ENCODE results near the gene RTN4R. TPM values are rescaled to one million over a fixed set of nuclear protein-coding genes. Genes with fewer than 3 reads are reported as not detected.
A peak's percentile ranks its signal among the peaks of the same experiment; 100 is the strongest.
"Not testable (repeated sequence)": the region's sequence is repeated elsewhere in the genome, so short reads cannot be mapped to it uniquely, and the experiment has no call there.

RTN4R gene
- 0.43 TPM for total RNA-seq

DNA sequence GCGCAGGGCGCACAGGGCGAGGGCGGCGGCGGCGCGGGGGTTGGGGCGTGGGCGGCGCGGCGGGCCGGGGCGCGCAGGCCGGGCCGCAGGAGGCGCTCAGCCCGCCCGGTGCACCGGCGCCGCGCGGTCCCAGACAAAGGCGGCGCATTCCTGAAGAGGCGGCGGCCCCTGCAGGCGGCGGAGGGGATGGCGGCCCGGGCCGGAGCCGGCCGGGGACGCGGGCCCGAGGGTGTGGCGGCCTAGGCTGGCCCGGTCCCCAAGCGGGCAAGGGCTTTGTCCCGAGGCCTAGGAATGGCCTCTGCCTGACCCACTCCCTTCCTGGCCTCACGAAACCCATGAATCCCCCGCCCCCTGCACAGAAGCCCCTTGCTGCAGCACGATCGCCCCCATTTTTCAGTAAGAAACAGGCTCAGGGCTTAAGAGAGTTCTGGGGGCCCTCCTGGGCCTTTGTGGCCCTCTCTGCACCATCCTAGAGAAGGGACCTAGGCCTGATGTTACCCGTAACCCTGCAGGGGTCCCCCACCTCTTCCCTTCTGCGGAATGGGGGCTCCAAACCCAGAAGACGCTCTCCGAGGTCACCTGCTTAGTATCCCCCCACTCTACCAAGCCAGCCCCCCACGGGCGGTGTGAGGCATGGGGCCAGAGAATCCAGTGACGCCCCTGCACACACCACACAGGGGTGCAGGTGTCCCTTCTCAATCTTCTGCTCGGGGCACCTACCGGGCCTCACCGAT, at the start of gene RTN4R:
RTN4R (minus strand) TSS at position 40 of the 734 bp plus-strand sequence. CDS start 226 bp downstream, outside the sequence.
- intact Hi-C loops (cut with DNase I) = loop anchor here (1.0 to 5.0 kb wide), 3 partner anchors 17 to 111 kb away; no protein-coding TSS in a partner anchor
- H3K27me3 ChIP-seq = no peaks in the 10 kb centered on the region
- TF ChIP-seq, protein P1, sequence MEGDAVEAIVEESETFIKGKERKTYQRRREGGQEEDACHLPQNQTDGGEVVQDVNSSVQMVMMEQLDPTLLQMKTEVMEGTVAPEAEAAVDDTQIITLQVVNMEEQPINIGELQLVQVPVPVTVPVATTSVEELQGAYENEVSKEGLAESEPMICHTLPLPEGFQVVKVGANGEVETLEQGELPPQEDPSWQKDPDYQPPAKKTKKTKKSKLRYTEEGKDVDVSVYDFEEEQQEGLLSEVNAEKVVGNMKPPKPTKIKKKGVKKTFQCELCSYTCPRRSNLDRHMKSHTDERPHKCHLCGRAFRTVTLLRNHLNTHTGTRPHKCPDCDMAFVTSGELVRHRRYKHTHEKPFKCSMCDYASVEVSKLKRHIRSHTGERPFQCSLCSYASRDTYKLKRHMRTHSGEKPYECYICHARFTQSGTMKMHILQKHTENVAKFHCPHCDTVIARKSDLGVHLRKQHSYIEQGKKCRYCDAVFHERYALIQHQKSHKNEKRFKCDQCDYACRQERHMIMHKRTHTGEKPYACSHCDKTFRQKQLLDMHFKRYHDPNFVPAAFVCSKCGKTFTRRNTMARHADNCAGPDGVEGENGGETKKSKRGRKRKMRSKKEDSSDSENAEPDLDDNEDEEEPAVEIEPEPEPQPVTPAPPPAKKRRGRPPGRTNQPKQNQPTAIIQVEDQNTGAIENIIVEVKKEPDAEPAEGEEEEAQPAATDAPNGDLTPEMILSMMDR (IDR thresholded peaks at IDR 0.05) = peak; percentile 47 to 90 (median 62)
- no peaks in the 10 kb centered on the region for H3K36me3 ChIP-seq
- DNase-seq (ENCODE audit: low spot score in 2 of 2) = peak in 1 of 2 donors; percentile 72
- H3K27ac ChIP-seq = no peak within 1 kb of the TSS
- H3K4me1 ChIP-seq = peaks cover 10 to 11% of the 10 kb centered on the region in 2 donors
- H3K9me3 ChIP-seq = no peaks in the 10 kb centered on the region
- peak within 1 kb of the TSS; percentile 68 to 75 for H3K4me3 ChIP-seq

GRCh38 chr22:20317402-20318042, 49.4 kb upstream of the RTN4R start:
- H3K27ac ChIP-seq; H3K9me3 ChIP-seq; H3K27me3 ChIP-seq; intact Hi-C loops (cut with DNase I); H3K4me3 ChIP-seq: not testable (repeated sequence)
- Histone ChIP-seq H3K4me1 (peaks cover 0 to 26% of the 10 kb centered on the region in 2 donors), H3K36me3 (peaks cover 0 to 14% of the 10 kb centered on the region in 2 donors)
- TF ChIP-seq, protein P1 (IDR thresholded peaks at IDR 0.05) = peak in 2 of 3 experiments; percentile 35 to 49
- peak in 1 of 2 donors; percentile 48 for DNase-seq (ENCODE audit: low spot score in 2 of 2)

DNA sequence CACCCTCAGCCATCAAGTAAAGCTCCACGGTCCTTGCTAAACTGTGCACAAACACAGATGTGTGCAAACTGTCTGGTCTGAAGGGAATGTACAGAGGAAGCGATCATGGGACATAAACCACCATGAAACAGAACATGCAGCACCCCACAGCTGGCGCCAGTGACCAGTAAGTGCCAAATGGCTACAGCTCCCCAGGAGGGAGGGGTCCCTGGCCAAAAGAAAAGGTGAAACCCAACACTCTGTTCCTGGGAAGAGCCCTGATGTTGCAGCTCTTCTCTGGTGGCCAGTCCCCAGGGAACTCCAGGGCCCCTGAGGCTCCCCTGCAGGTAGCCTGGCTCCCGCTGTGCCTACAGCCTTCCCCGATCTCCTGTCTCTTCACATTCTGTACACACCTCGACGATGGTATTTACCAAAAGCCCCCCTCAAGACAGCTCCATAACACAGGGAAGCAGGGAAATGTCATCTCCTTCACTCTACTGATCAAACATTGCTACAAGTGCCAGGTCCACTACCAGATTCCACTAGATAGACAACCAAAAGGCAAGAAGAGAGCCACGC, 48.8 kb upstream of the RTN4R start:
- intact Hi-C loops (cut with DNase I) = no loop called here
- H3K27ac ChIP-seq = no peak overlapping the region
- no peaks in the 10 kb centered on the region for H3K27me3 ChIP-seq
- peaks cover 0 to 14% of the 10 kb centered on the region in 2 donors for H3K36me3 ChIP-seq
- TF ChIP-seq, protein P1 (IDR thresholded peaks at IDR 0.05) = no peak
- H3K4me1 ChIP-seq = peaks cover 0 to 26% of the 10 kb centered on the region in 2 donors
- DNase-seq (ENCODE audit: low spot score in 2 of 2) = no peak
- H3K9me3 ChIP-seq = no peaks in the 10 kb centered on the region
- no peak overlapping the region for H3K4me3 ChIP-seq

DNA sequence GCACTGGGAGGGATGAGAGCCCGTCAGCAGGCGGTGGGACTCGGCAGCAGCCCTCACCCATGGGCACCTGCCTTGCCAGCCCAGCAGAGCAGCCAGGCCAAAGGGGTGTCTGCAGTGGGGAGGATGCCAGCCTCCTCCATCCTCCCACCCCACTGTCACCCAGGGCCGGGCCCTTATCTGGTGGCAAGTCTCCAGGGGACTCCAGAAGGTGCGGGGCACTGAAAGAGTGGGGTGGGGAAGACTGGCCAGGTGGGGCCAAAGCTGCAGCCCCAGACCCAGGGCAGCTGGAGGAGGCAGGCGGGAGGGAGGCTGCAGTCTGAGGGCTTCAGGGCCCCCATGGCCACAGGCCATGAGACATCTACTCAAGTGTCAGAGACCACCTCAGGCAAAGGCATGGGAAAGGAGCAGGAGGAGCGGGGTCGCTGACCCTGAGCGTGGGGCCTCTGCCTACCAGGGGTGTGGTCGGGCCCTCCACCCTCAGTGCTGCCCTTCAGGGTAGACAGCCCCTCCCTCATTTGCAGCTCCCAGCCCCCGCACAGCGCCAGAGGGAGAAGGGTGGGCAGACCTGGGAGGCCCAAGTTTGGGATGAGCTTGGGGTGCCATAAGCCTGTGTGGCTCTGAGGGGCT, 48.2 kb upstream of the RTN4R start:
- intact Hi-C loops (cut with DNase I) = no loop called here
- TF ChIP-seq, protein P1 (IDR thresholded peaks at IDR 0.05) = no peak
- peaks cover 0 to 24% of the 10 kb centered on the region in 2 donors for H3K4me1 ChIP-seq
- no peak overlapping the region for H3K27ac ChIP-seq
- H3K9me3 ChIP-seq = no peaks in the 10 kb centered on the region
- H3K36me3 ChIP-seq = peaks cover 0 to 14% of the 10 kb centered on the region in 2 donors
- peak in 1 of 2 donors; percentile 56 for DNase-seq (ENCODE audit: low spot score in 2 of 2)
- H3K27me3 ChIP-seq = no peaks in the 10 kb centered on the region
- H3K4me3 ChIP-seq = no peak overlapping the region

DNA sequence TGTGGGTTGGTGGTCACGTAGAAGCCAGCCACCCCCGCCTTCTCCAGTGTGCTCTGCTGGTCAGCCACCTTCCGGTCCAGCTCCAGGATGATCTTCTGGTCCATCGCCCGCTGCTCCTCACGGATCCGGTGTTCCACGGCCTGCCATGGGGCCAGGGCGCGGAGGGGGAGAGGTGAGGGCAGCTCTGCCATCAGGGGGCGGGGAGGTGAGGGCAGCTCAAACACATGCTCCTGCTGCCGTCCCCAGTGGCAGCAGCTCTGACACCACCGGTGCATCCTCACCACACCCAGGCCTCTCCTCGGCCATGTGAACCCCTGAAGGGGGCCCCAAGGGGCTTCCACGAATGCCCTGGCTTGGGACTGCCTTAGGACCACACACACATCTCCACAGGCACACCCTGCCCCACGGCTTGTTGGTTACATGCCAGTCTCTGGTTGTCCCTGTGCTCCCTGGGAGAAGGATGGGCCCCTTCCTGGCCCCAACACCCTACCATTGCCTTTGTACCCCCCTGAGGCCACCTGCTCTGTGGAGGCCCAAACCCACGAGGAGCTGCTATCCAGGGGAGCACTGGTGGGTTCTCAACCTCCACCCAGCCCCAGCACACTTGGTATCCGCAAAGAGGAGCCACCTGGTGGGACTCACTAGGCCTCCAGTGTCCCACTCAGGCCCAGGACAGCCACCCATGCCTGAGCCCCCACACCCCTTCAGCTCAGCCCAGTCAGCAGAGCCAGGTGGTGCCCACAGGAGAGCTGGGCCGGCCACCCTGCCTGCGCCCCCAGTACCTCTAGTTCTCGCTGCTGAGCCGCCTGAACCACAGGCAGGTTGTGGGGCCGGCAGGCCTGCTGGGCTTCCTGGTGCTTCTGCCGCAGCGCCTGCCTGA, 47.5 kb upstream of the RTN4R start:
- TF ChIP-seq, protein P1 (IDR thresholded peaks at IDR 0.05) = no peak
- H3K4me1 ChIP-seq = peaks cover 0 to 17% of the 10 kb centered on the region in 2 donors
- H3K36me3 ChIP-seq = peaks cover 0 to 14% of the 10 kb centered on the region in 2 donors
- no peak overlapping the region for H3K27ac ChIP-seq
- H3K27me3 ChIP-seq = no peaks in the 10 kb centered on the region
- H3K4me3 ChIP-seq = no peak overlapping the region
- H3K9me3 ChIP-seq = no peaks in the 10 kb centered on the region
- intact Hi-C loops (cut with DNase I) = no loop called here
- DNase-seq (ENCODE audit: low spot score in 2 of 2) = peak in 1 of 2 donors; percentile 41

DNA sequence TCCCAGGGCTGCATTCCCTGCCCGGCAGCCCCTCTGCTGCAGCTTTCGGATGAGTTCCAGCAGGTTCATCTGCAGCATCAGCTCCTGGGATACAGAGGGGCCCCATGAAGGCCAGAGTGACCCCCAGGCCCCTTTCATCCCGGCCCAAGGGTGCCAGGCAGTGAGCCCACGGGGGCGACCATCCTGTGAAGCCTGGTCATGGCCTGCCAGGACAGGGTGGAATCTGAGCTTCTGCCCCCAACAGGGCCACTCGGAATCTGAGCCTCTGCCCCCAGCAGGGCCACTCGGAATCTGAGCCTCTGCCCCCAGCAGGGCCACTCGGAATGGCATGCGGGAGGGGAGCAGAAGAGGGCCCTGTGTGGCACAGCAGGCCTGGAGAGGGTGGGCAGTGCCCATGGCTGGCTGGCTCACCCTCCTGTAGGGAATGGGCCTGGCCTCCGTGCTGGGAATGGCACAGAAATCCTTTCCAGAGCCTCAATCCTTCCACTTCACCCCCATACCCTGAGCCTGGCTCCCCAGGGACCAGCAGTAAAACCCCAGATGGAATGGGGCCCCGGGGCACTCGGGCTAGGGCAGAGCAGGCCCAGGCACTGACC, 46.7 kb upstream of the RTN4R start:
- H3K4me3 ChIP-seq; H3K27me3 ChIP-seq; H3K27ac ChIP-seq; H3K9me3 ChIP-seq; intact Hi-C loops (cut with DNase I): not testable (repeated sequence)
- peaks cover 0 to 14% of the 10 kb centered on the region in 2 donors for H3K36me3 ChIP-seq
- H3K4me1 ChIP-seq = peaks cover 0 to 17% of the 10 kb centered on the region in 2 donors
- peak in 1 of 2 donors; percentile 56 for DNase-seq (ENCODE audit: low spot score in 2 of 2)

GRCh38 chr22:20314206-20314605, 46.1 kb upstream of the RTN4R start:
- intact Hi-C loops (cut with DNase I); H3K4me3 ChIP-seq; DNase-seq (ENCODE audit: low spot score in 2 of 2); H3K9me3 ChIP-seq; H3K27me3 ChIP-seq; H3K27ac ChIP-seq: not testable (repeated sequence)
- Histone ChIP-seq H3K36me3 (peaks cover 0 to 14% of the 10 kb centered on the region in 2 donors), H3K4me1 (peaks cover 0 to 16% of the 10 kb centered on the region in 2 donors)

Data from ascending aorta (tissue), 2 donors.